IMR-90 (cell line): Measurements from ENCODE around the gene TBRG4. TPM values are rescaled to one million over a fixed set of nuclear protein-coding genes. Genes with fewer than 3 reads are reported as not detected.

ENCODE experiments used
- ATAC-seq: fragments of 200-7000 bp; cut with Tn5 transposase; 2 replicates; pipeline ENCODE4 v1.9.1; 2020; ENCODE audit warnings: low read depth, mild to moderate bottlenecking, moderate library complexity
- BruUV-seq: library from RNA; stranded (reverse); fragments of 400-500 nt; replicated peaks from 2 replicates; lab custom pipeline; 2021; lab: Mats Ljungman, UMichigan
- CTCF ChIA-PET: fragments of 300-600 bp; formaldehyde crosslinking; extraction: SDS; loops from one replicate; lab custom pipeline; 2021; ENCODE audit warnings: antibody characterized with exemption; lab: Yijun Ruan, JAX
- POLR2A ChIA-PET: fragments of 300-600 bp; sonication (Branson Sonifier 250); formaldehyde crosslinking; loops from one replicate; lab custom pipeline; 2022; ENCODE audit warnings: antibody characterized with exemption; ENCODE audit not compliant: unreplicated experiment; lab: Charles Lee
- DNase-seq: peaks from one replicate; pipeline ENCODE4 v3.0.0; 2013
- H2AFZ ChIP-seq: replicated peaks from 2 replicates; pipeline ENCODE3; 2013; ENCODE audit warnings: low read length, mild to moderate bottlenecking; ENCODE audit not compliant: poor library complexity
- H2AK5ac ChIP-seq: 2 replicates; pipeline ENCODE4 v1.6.1; 2013; ENCODE audit warnings: low read depth, low read length, inconsistent platforms
- H2AK9ac ChIP-seq: replicated peaks from 2 replicates; pipeline ENCODE3; 2013; ENCODE audit warnings: mild to moderate bottlenecking, low read depth, low read length, moderate library complexity; ENCODE audit not compliant: poor library complexity
- H2BK120ac ChIP-seq: 2 replicates; pipeline ENCODE4 v1.6.1; 2013; ENCODE audit warnings: low read depth, low read length, inconsistent platforms
- H2BK15ac ChIP-seq: 3 replicates; pipeline ENCODE4 v1.6.1; 2013; ENCODE audit warnings: low read depth, low read length, inconsistent platforms
- H2BK20ac ChIP-seq: 2 replicates; pipeline ENCODE4 v1.6.1; 2013; ENCODE audit warnings: low read depth, mild to moderate bottlenecking, inconsistent platforms, low read length, moderate library complexity
- H2BK5ac ChIP-seq: 2 replicates; pipeline ENCODE4 v1.6.1; 2013; ENCODE audit warnings: mild to moderate bottlenecking, low read depth, low read length, inconsistent platforms; ENCODE audit not compliant: poor library complexity, severe bottlenecking
- H3K14ac ChIP-seq: replicated peaks from 2 replicates; pipeline ENCODE4 v1.6.1; 2013; ENCODE audit warnings: low read depth, low read length, inconsistent platforms
- H3K18ac ChIP-seq: 2 replicates; pipeline ENCODE4 v1.6.1; 2013; ENCODE audit warnings: low read depth, low read length, control low read depth
- H3K23ac ChIP-seq: 2 replicates; pipeline ENCODE4 v1.6.1; 2013; ENCODE audit warnings: low read depth, low read length, inconsistent platforms
- H3K27ac ChIP-seq: 2 replicates; pipeline ENCODE4 v1.5.1; 2013; ENCODE audit warnings: mild to moderate bottlenecking, control low read depth, low read length; ENCODE audit not compliant: insufficient read depth
- H3K27me3 ChIP-seq: 2 replicates; pipeline ENCODE4 v1.6.1; 2013; ENCODE audit warnings: low read length; ENCODE audit not compliant: control insufficient read depth, insufficient read depth
- H3K36me3 ChIP-seq: 2 replicates; pipeline ENCODE4 v1.6.1; 2013; ENCODE audit warnings: low read length, mixed read lengths; ENCODE audit not compliant: control insufficient read depth, insufficient read depth
- H3K4ac ChIP-seq: 2 replicates; pipeline ENCODE4 v1.6.1; 2013; ENCODE audit warnings: low read depth, low read length, inconsistent platforms
- H3K4me1 ChIP-seq: 2 replicates; pipeline ENCODE4 v1.6.1; 2013; ENCODE audit warnings: low read length, mixed read lengths; ENCODE audit not compliant: control insufficient read depth, insufficient read depth
- H3K4me2 ChIP-seq: 2 replicates; pipeline ENCODE4 v1.6.1; 2013; ENCODE audit warnings: low read depth, mild to moderate bottlenecking, control low read depth, low read length, moderate library complexity
- H3K4me3 ChIP-seq: 2 replicates; pipeline ENCODE4 v1.5.1; 2013; ENCODE audit warnings: low read depth, mild to moderate bottlenecking, control low read depth, low read length, moderate library complexity; ENCODE audit not compliant: insufficient read depth
- H3K56ac ChIP-seq: 2 replicates; pipeline ENCODE4 v1.6.1; 2013; ENCODE audit warnings: low read length, inconsistent platforms; ENCODE audit not compliant: insufficient read depth; ENCODE audit errors: extremely low read depth
- H3K79me1 ChIP-seq, 2 experiments: 2 replicates each; pipeline ENCODE4 v1.6.1; 2013; ENCODE audit warnings: low read length in 2 of 2, inconsistent platforms in 1 of 2, low read depth in 1 of 2
- H3K9ac ChIP-seq: 2 replicates; pipeline ENCODE4 v1.6.1; 2013; ENCODE audit warnings: low read depth, low read length, control low read depth
- H3K9me1 ChIP-seq: 2 replicates; pipeline ENCODE4 v1.6.1; 2013; ENCODE audit warnings: low read length, inconsistent platforms; ENCODE audit not compliant: insufficient read depth
- H3K9me3 ChIP-seq: 2 replicates; pipeline ENCODE4 v1.6.1; 2013; ENCODE audit warnings: low read length; ENCODE audit not compliant: control insufficient read depth, insufficient read depth
- H4K20me1 ChIP-seq: 2 replicates; pipeline ENCODE4 v1.6.1; 2013; ENCODE audit warnings: low read length, inconsistent platforms; ENCODE audit not compliant: insufficient read depth
- H4K5ac ChIP-seq: 2 replicates; pipeline ENCODE4 v1.6.1; 2013; ENCODE audit warnings: mild to moderate bottlenecking, low read depth, low read length, control low read depth
- H4K8ac ChIP-seq, 2 experiments: 2 replicates each; pipeline ENCODE4 v1.6.1; 2013; ENCODE audit warnings: low read depth in 2 of 2, low read length in 2 of 2, control low read depth in 1 of 2, inconsistent platforms in 1 of 2
- H4K91ac ChIP-seq: 2 replicates; pipeline ENCODE4 v1.6.1; 2013; ENCODE audit warnings: low read depth, low read length, inconsistent platforms; ENCODE audit not compliant: insufficient read depth
- BHLHE40 ChIP-seq: fragments of 150-350 bp; IDR thresholded peaks from 2 replicates; pipeline ENCODE4 v1.6.1; 2016; ENCODE audit warnings: mild to moderate bottlenecking, low read depth, low read length
- CEBPB ChIP-seq: IDR thresholded peaks from 2 replicates; pipeline ENCODE4 v1.6.1; 2012; ENCODE audit warnings: low read depth, low read length, improper control_type of control experiment
- CHD1 ChIP-seq: IDR thresholded peaks from 2 replicates; pipeline ENCODE4 v1.6.1; 2012; ENCODE audit warnings: low read depth, low read length, improper control_type of control experiment
- MAFK ChIP-seq: IDR thresholded peaks from 2 replicates; pipeline ENCODE4 v1.6.1; 2012; ENCODE audit warnings: low read depth, low read length, improper control_type of control experiment
- MAZ ChIP-seq: IDR thresholded peaks from 2 replicates; pipeline ENCODE4 v1.6.1; 2012; ENCODE audit warnings: low read depth, mild to moderate bottlenecking, low read length, improper control_type of control experiment, moderate library complexity, borderline replicate concordance
- MXI1 ChIP-seq: IDR thresholded peaks from 2 replicates; pipeline ENCODE4 v1.6.1; 2012; ENCODE audit warnings: low read depth, mild to moderate bottlenecking, low read length, moderate library complexity, borderline replicate concordance
- POLR2A ChIP-seq: IDR thresholded peaks from 2 replicates; pipeline ENCODE4 v1.6.1; 2012; ENCODE audit warnings: mild to moderate bottlenecking, low read depth, low read length
- RAD21 ChIP-seq: IDR thresholded peaks from 2 replicates; pipeline ENCODE4 v1.6.1; 2012; ENCODE audit warnings: low read length, improper control_type of control experiment
- RFX5 ChIP-seq: IDR thresholded peaks from 2 replicates; pipeline ENCODE4 v1.8.0; 2012; ENCODE audit warnings: low read depth, mild to moderate bottlenecking, low read length, moderate library complexity
- WGBS, 2 experiments: methylation state at CpG; one replicate each; pipeline versions ENCODE4 v1.1.5 to v1.1.7; 2013; ENCODE audit warnings: missing lambda C conversion rate in 2 of 2; ENCODE audit not compliant: insufficient read length in 1 of 2; ENCODE audit errors: extremely low coverage in 2 of 2; 5-methylcytosine and 5-hydroxymethylcytosine counted together
- dilution Hi-C: fragments of 300-500 bp; cut with HindIII; formaldehyde crosslinking; loops from one replicate; pipeline ENCODE4 v1.14.3; 2018; ENCODE audit warnings: low sequenced_read_pairs; ENCODE audit not compliant: unreplicated experiment
- in situ Hi-C: fragments of 300-500 bp; cut with MboI; formaldehyde crosslinking; loops from 3 replicates; pipeline ENCODE4 v1.14.3; 2019; ENCODE audit warnings: low sequenced_read_pairs, inconsistent platforms, mixed read lengths
- intact Hi-C: fragments of 100-400 bp; cut with micrococcal nuclease; formaldehyde crosslinking; loops from 2 replicates; pipeline ENCODE4 v1.10.0; 2022
- polyA plus RNA-seq, 3 experiments: library from polyadenylated mRNA; depleted of rRNA; stranded (reverse); fragments of >200 nt; gene quantifications; 2 replicates each; pipeline ENCODE4 v1.2.3, GENCODE V29; 2012; ENCODE audit warnings: low replicate concordance in 1 of 3
- total RNA-seq: library from RNA; depleted of rRNA; stranded (reverse); fragments of >200 nt; gene quantifications from 2 replicates; pipeline ENCODE4 v1.2.3, GENCODE V29; 2012
- TF ChIP-seq, protein P1 (sequence below): fragments of 150-350 bp; IDR thresholded peaks from 2 replicates; pipeline ENCODE4 v1.6.1; 2016; ENCODE audit warnings: low read depth, mild to moderate bottlenecking, low read length, moderate library complexity, borderline replicate concordance
- TF ChIP-seq, protein P2 (sequence below): conservative IDR thresholded peaks from 2 replicates; pipeline ENCODE4 v1.5.1; 2012; ENCODE audit warnings: mild to moderate bottlenecking, low read depth, low read length, improper control_type of control experiment

Gene TBRG4
- total and polyA plus RNA-seq, 2 of the 4 experiments (the other 2 are of a cell fraction) = 71.6 to 77.6 TPM

DNA sequence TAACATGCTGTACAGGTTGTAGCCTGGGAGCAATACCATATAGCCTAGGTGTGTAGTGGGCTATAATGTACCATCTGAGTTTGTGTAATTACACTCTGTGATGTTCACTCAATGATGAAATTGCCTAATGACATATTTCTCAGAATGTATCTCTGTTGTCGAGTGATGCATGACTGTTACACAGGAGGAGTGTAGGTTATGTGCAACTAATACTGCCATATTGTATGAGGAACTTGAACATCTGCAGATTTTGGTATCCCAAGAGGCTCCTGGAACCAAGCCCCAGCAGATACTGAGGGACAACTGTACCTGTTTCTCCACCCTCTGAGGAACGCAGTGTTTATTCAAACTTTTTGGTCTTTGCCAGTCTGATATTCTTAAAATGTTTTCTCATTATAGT lies 61.3 kb downstream of the TBRG4 start:
- no peaks in the 10 kb centered on the region for H3K4me1 ChIP-seq
- H3K36me3 ChIP-seq = peaks cover 11% of the 10 kb centered on the region
- no peak overlapping the region for H2AK9ac ChIP-seq
- ATAC-seq = no peak
- dilution Hi-C loops = no loop called here
- no peak overlapping the region for H2AK5ac ChIP-seq
- no peak overlapping the region for H3K56ac ChIP-seq
- H3K27ac ChIP-seq = no peak overlapping the region
- H3K9ac ChIP-seq = no peak overlapping the region
- H3K4me3 ChIP-seq = no peak overlapping the region
- H2BK20ac ChIP-seq = no peak overlapping the region
- no peak overlapping the region for H3K4ac ChIP-seq
- 60% methylated on average over 1 of the region's 2 CpGs; no CpG with 5 or more reads in 1 of the 2 experiments for WGBS, 2 experiments
- no peak overlapping the region for H4K5ac ChIP-seq
- H3K14ac ChIP-seq = no peak overlapping the region
- H3K23ac ChIP-seq = no peak overlapping the region
- no peaks in the 10 kb centered on the region for H3K27me3 ChIP-seq
- H3K9me1 ChIP-seq = peaks cover 6% of the 10 kb centered on the region; the same call in 1 of the 2 replicates
- in situ Hi-C loops = no loop called here
- H2BK5ac ChIP-seq = no peak overlapping the region
- no TSS peak for BruUV-seq
- H3K4me2 ChIP-seq = no peak overlapping the region
- peaks cover 23 to 58% of the 10 kb centered on the region in 2 experiments for H3K79me1 ChIP-seq
- H4K8ac ChIP-seq = no peak overlapping the region
- no peak for DNase-seq
- intact Hi-C loops = no loop called here
- peaks cover 16% of the 10 kb centered on the region; the same call in 1 of the 2 replicates for H4K20me1 ChIP-seq
- ChIA-PET CTCF (no interaction called here), POLR2A (no interaction called here)
- TF ChIP-seq MXI1 (no peak), BHLHE40 (no peak), RAD21 (no peak), MAFK (no peak), CHD1 (no peak), CEBPB (no peak), MAZ (no peak), RFX5 (no peak), POLR2A (no peak)
- TF ChIP-seq, protein P1, sequence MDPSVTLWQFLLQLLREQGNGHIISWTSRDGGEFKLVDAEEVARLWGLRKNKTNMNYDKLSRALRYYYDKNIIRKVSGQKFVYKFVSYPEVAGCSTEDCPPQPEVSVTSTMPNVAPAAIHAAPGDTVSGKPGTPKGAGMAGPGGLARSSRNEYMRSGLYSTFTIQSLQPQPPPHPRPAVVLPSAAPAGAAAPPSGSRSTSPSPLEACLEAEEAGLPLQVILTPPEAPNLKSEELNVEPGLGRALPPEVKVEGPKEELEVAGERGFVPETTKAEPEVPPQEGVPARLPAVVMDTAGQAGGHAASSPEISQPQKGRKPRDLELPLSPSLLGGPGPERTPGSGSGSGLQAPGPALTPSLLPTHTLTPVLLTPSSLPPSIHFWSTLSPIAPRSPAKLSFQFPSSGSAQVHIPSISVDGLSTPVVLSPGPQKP = no peak
- TF ChIP-seq, protein P2, sequence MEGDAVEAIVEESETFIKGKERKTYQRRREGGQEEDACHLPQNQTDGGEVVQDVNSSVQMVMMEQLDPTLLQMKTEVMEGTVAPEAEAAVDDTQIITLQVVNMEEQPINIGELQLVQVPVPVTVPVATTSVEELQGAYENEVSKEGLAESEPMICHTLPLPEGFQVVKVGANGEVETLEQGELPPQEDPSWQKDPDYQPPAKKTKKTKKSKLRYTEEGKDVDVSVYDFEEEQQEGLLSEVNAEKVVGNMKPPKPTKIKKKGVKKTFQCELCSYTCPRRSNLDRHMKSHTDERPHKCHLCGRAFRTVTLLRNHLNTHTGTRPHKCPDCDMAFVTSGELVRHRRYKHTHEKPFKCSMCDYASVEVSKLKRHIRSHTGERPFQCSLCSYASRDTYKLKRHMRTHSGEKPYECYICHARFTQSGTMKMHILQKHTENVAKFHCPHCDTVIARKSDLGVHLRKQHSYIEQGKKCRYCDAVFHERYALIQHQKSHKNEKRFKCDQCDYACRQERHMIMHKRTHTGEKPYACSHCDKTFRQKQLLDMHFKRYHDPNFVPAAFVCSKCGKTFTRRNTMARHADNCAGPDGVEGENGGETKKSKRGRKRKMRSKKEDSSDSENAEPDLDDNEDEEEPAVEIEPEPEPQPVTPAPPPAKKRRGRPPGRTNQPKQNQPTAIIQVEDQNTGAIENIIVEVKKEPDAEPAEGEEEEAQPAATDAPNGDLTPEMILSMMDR = no peak
- H3K18ac ChIP-seq = no peak overlapping the region
- H2AFZ ChIP-seq = no peak overlapping the region
- H2BK120ac ChIP-seq = no peak overlapping the region
- H3K9me3 ChIP-seq = no peaks in the 10 kb centered on the region
- no peak overlapping the region for H4K91ac ChIP-seq
- no peak overlapping the region for H2BK15ac ChIP-seq
